Measurements from ENCODE around the gene ZSCAN2.
A peak's percentile ranks its signal among the peaks of the same experiment; 100 is the strongest.
"Not testable (repeated sequence)": the region's sequence is repeated elsewhere in the genome, so short reads cannot be mapped to it uniquely, and the experiment has no call there.

The ZSCAN2 gene

GRCh38 chr15:84633311-84634227, 32.8 kb downstream of the ZSCAN2 start:
- Histone ChIP-seq H3K27me3 (replicated peaks; ENCODE audit: control insufficient read depth, insufficient read depth, low read length, poor library complexity, severe bottlenecking) (no peaks in the 10 kb centered on the region), H3K4me1 (ENCODE audit: control insufficient read depth, insufficient read depth, low read length, poor library complexity, severe bottlenecking) (peaks cover 31% of the 10 kb centered on the region), H3K9me3 (ENCODE audit: control insufficient read depth, low read length) (no peaks in the 10 kb centered on the region), H3K4me3 (ENCODE audit: insufficient read depth, low read depth, low read length, poor library complexity, severe bottlenecking) (peak overlapping the region; percentile 62), H3K27ac (ENCODE audit: insufficient read depth, low read length, poor library complexity, severe bottlenecking) (peak overlapping the region; percentile 73), H3K36me3 (ENCODE audit: control insufficient read depth, insufficient read depth, low read length) (no peaks in the 10 kb centered on the region)
- DNase-seq = peak; percentile 42 to 53 (median 51)

DNA sequence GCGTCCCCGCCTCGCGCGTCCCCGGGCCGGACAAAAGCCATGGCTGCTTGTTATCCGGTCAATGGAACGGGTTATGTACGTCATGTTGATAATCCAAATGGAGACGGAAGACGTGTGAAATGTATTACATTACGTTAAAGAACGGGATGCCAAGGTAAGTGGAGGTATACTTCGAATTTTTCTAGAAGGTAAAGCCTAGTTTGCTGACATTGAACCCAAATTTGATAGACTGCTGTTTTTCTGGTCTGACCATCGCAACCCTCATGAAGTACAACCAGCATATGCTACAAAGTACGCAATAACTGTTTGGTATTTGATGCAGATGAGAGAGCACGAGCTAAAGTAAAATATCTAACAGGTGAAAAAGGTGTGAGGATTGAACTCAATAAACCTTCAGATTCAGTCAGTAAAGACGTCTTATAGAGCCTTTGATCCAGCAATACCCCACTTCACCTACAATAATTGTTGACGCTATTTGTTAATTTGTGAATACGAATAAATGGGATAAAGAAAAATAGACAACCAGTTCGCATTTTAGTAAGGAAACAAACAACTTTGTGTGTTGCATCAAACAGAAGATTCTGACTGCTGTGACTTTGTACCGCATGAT, 33.5 kb downstream of the ZSCAN2 start:
- Histone ChIP-seq H3K27me3 (replicated peaks; ENCODE audit: control insufficient read depth, insufficient read depth, low read length, poor library complexity, severe bottlenecking) (no peaks in the 10 kb centered on the region), H3K9me3 (ENCODE audit: control insufficient read depth, low read length) (no peaks in the 10 kb centered on the region), H3K4me1 (ENCODE audit: control insufficient read depth, insufficient read depth, low read length, poor library complexity, severe bottlenecking) (peaks cover 31% of the 10 kb centered on the region), H3K36me3 (ENCODE audit: control insufficient read depth, insufficient read depth, low read length) (peaks cover 5% of the 10 kb centered on the region), H3K27ac (ENCODE audit: insufficient read depth, low read length, poor library complexity, severe bottlenecking) (peak overlapping the region; percentile 73), H3K4me3 (ENCODE audit: insufficient read depth, low read depth, low read length, poor library complexity, severe bottlenecking) (peak overlapping the region; percentile 62)
- DNase-seq = no peak

DNA sequence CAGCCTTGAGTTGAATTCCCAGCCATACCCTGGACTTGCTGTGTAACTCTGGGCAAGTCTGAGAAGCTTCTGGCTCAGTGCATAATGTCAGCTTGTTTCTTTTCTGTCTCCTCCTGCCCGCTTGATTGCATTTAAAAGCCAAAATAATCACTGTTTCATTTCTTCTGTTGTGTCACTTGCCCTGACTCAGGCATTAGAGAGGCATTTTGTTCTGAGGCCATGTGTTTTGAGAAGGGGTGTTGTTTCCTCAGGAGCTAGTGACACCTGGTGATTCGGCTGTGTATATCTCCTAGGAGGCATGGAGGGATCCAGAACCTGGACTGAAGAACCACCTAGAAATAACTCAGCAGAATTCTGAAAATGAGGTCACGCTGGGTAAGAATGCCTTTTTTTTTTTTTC, 37.3 kb downstream of the ZSCAN2 start:
- DNase-seq = no peak
- Histone ChIP-seq H3K27ac (ENCODE audit: insufficient read depth, low read length, poor library complexity, severe bottlenecking) (no peak overlapping the region), H3K36me3 (ENCODE audit: control insufficient read depth, insufficient read depth, low read length) (peaks cover 35% of the 10 kb centered on the region), H3K9me3 (ENCODE audit: control insufficient read depth, low read length) (no peaks in the 10 kb centered on the region), H3K4me1 (ENCODE audit: control insufficient read depth, insufficient read depth, low read length, poor library complexity, severe bottlenecking) (peaks cover 15% of the 10 kb centered on the region), H3K27me3 (replicated peaks; ENCODE audit: control insufficient read depth, insufficient read depth, low read length, poor library complexity, severe bottlenecking) (no peaks in the 10 kb centered on the region), H3K4me3 (ENCODE audit: insufficient read depth, low read depth, low read length, poor library complexity, severe bottlenecking) (no peak overlapping the region)

GRCh38 chr15:84641871-84642270, 41.1 kb downstream of the ZSCAN2 start:
- not testable (repeated sequence) for H3K27me3 ChIP-seq (replicated peaks; ENCODE audit: control insufficient read depth, insufficient read depth, low read length, poor library complexity, severe bottlenecking); DNase-seq; H3K27ac ChIP-seq (ENCODE audit: insufficient read depth, low read length, poor library complexity, severe bottlenecking); H3K4me1 ChIP-seq (ENCODE audit: control insufficient read depth, insufficient read depth, low read length, poor library complexity, severe bottlenecking); H3K4me3 ChIP-seq (ENCODE audit: insufficient read depth, low read depth, low read length, poor library complexity, severe bottlenecking); H3K9me3 ChIP-seq (ENCODE audit: control insufficient read depth, low read length)
- peaks cover 63% of the 10 kb centered on the region for H3K36me3 ChIP-seq (ENCODE audit: control insufficient read depth, insufficient read depth, low read length)

- H3K36me3 ChIP-seq (ENCODE audit: control insufficient read depth, insufficient read depth, low read length) = peaks cover 70% of the 10 kb centered on the region
- not testable (repeated sequence) for H3K27me3 ChIP-seq (replicated peaks; ENCODE audit: control insufficient read depth, insufficient read depth, low read length, poor library complexity, severe bottlenecking); H3K4me3 ChIP-seq (ENCODE audit: insufficient read depth, low read depth, low read length, poor library complexity, severe bottlenecking); H3K4me1 ChIP-seq (ENCODE audit: control insufficient read depth, insufficient read depth, low read length, poor library complexity, severe bottlenecking); H3K9me3 ChIP-seq (ENCODE audit: control insufficient read depth, low read length); H3K27ac ChIP-seq (ENCODE audit: insufficient read depth, low read length, poor library complexity, severe bottlenecking); DNase-seq
Observed at GRCh38 chr15:84642640-84643039, 41.8 kb downstream of the ZSCAN2 start.

GRCh38 chr15:84643838-84644237, 43.0 kb downstream of the ZSCAN2 start:
- Histone ChIP-seq H3K9me3 (ENCODE audit: control insufficient read depth, low read length) (no peaks in the 10 kb centered on the region), H3K27me3 (replicated peaks; ENCODE audit: control insufficient read depth, insufficient read depth, low read length, poor library complexity, severe bottlenecking) (no peaks in the 10 kb centered on the region), H3K27ac (ENCODE audit: insufficient read depth, low read length, poor library complexity, severe bottlenecking) (no peak overlapping the region), H3K4me1 (ENCODE audit: control insufficient read depth, insufficient read depth, low read length, poor library complexity, severe bottlenecking) (no peaks in the 10 kb centered on the region), H3K4me3 (ENCODE audit: insufficient read depth, low read depth, low read length, poor library complexity, severe bottlenecking) (no peak overlapping the region), H3K36me3 (ENCODE audit: control insufficient read depth, insufficient read depth, low read length) (peaks cover 82% of the 10 kb centered on the region)
- no peak for DNase-seq

- H3K36me3 ChIP-seq (ENCODE audit: control insufficient read depth, insufficient read depth, low read length) = peaks cover 75% of the 10 kb centered on the region
- no peak overlapping the region for H3K4me3 ChIP-seq (ENCODE audit: insufficient read depth, low read depth, low read length, poor library complexity, severe bottlenecking)
- DNase-seq = no peak
- H3K27me3 ChIP-seq (replicated peaks; ENCODE audit: control insufficient read depth, insufficient read depth, low read length, poor library complexity, severe bottlenecking) = no peaks in the 10 kb centered on the region
- H3K9me3 ChIP-seq (ENCODE audit: control insufficient read depth, low read length) = no peaks in the 10 kb centered on the region
- no peaks in the 10 kb centered on the region for H3K4me1 ChIP-seq (ENCODE audit: control insufficient read depth, insufficient read depth, low read length, poor library complexity, severe bottlenecking)
- no peak overlapping the region for H3K27ac ChIP-seq (ENCODE audit: insufficient read depth, low read length, poor library complexity, severe bottlenecking)
Observed at GRCh38 chr15:84645496-84645895, 44.7 kb downstream of the ZSCAN2 start.

DNA sequence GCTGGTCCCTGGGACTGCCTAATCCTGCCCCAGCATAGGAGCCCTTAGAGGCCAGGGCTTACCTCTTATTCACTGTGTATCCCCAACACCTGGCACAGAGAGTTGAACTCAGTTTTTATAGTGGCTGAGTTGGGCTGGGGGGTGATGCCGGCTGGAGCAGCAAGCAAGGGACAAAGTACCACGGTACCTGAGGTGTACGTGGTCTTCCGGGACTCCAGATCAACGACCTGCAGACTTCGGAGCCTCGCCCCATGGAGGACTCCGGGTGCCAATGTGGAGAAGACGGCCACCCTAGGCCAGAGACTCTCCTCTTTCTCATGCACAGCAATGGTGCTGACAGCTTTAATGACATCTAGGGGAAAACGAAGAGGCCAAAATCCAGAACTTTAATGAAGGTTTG, 45.2 kb downstream of the ZSCAN2 start:
- Histone ChIP-seq H3K27me3 (replicated peaks; ENCODE audit: control insufficient read depth, insufficient read depth, low read length, poor library complexity, severe bottlenecking) (no peaks in the 10 kb centered on the region), H3K9me3 (ENCODE audit: control insufficient read depth, low read length) (no peaks in the 10 kb centered on the region), H3K27ac (ENCODE audit: insufficient read depth, low read length, poor library complexity, severe bottlenecking) (no peak overlapping the region), H3K36me3 (ENCODE audit: control insufficient read depth, insufficient read depth, low read length) (peaks cover 70% of the 10 kb centered on the region), H3K4me3 (ENCODE audit: insufficient read depth, low read depth, low read length, poor library complexity, severe bottlenecking) (no peak overlapping the region), H3K4me1 (ENCODE audit: control insufficient read depth, insufficient read depth, low read length, poor library complexity, severe bottlenecking) (no peaks in the 10 kb centered on the region)
- DNase-seq = no peak

DNA sequence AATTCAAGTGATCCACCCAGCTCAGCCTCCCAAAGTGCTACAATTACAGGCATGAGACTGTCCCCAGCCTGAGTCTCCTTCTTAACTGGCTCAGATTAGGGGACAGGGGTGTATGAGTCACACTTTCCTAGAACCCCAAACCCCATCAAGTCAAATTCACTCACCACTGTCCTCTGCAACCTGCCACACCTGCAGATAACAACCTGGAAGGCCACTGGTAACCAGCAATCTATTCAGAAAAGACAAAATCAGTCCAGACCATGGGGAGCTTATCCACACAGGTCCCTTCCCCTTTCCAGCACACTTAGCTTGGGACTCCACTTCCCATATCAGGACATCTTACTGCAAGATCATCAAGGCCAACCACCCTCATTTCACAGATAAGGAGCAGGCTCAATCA, 46.9 kb downstream of the ZSCAN2 start:
- Histone ChIP-seq H3K36me3 (ENCODE audit: control insufficient read depth, insufficient read depth, low read length) (peaks cover 71% of the 10 kb centered on the region), H3K4me1 (ENCODE audit: control insufficient read depth, insufficient read depth, low read length, poor library complexity, severe bottlenecking) (peaks cover under 1% of the 10 kb centered on the region), H3K4me3 (ENCODE audit: insufficient read depth, low read depth, low read length, poor library complexity, severe bottlenecking) (no peak overlapping the region), H3K27ac (ENCODE audit: insufficient read depth, low read length, poor library complexity, severe bottlenecking) (no peak overlapping the region), H3K9me3 (ENCODE audit: control insufficient read depth, low read length) (no peaks in the 10 kb centered on the region), H3K27me3 (replicated peaks; ENCODE audit: control insufficient read depth, insufficient read depth, low read length, poor library complexity, severe bottlenecking) (no peaks in the 10 kb centered on the region)
- DNase-seq = no peak

- no peaks in the 10 kb centered on the region for H3K9me3 ChIP-seq (ENCODE audit: control insufficient read depth, low read length)
- peaks cover 63% of the 10 kb centered on the region for H3K36me3 ChIP-seq (ENCODE audit: control insufficient read depth, insufficient read depth, low read length)
- peaks cover 8% of the 10 kb centered on the region for H3K4me1 ChIP-seq (ENCODE audit: control insufficient read depth, insufficient read depth, low read length, poor library complexity, severe bottlenecking)
- DNase-seq = no peak
- H3K27me3 ChIP-seq (replicated peaks; ENCODE audit: control insufficient read depth, insufficient read depth, low read length, poor library complexity, severe bottlenecking) = no peaks in the 10 kb centered on the region
- no peak overlapping the region for H3K4me3 ChIP-seq (ENCODE audit: insufficient read depth, low read depth, low read length, poor library complexity, severe bottlenecking)
- no peak overlapping the region for H3K27ac ChIP-seq (ENCODE audit: insufficient read depth, low read length, poor library complexity, severe bottlenecking)
Observed at GRCh38 chr15:84648539-84648938, 47.7 kb downstream of the ZSCAN2 start.

All from effector memory CD4-positive, alpha-beta T cell (primary cell).